ENCODE results near the gene NNT.
"Not testable (repeated sequence)": the region's sequence is repeated elsewhere in the genome, so short reads cannot be mapped to it uniquely, and the experiment has no call there.

The NNT gene

GRCh38 chr5:43583724-43584123, 19.3 kb upstream of the NNT start:
- no peak for DNase-seq (ENCODE audit: low spot score)

- no peak for DNase-seq (ENCODE audit: low spot score)
Measured at GRCh38 chr5:43584166-43584699, 18.7 kb upstream of the NNT start.

GRCh38 chr5:43588842-43589241, 14.1 kb upstream of the NNT start:
- DNase-seq (ENCODE audit: low spot score), result no peak

GRCh38 chr5:43589310-43589709, 13.7 kb upstream of the NNT start:
- no peak for DNase-seq (ENCODE audit: low spot score)

GRCh38 chr5:43590700-43591099, 12.3 kb upstream of the NNT start:
- no peak for DNase-seq (ENCODE audit: low spot score)

GRCh38 chr5:43592363-43592762, 10.6 kb upstream of the NNT start:
- no peak for DNase-seq (ENCODE audit: low spot score)

GRCh38 chr5:43598927-43599326, 4.1 kb upstream of the NNT start:
- DNase-seq (ENCODE audit: low spot score), result not testable (repeated sequence)

GRCh38 chr5:43601454-43602260, 1.3 kb upstream of the NNT start:
- DNase-seq (ENCODE audit: low spot score), result peak; percentile 28

- peak; percentile 31 for DNase-seq (ENCODE audit: low spot score)
Measured at GRCh38 chr5:43603344-43604217, 601 bp downstream of the NNT start.

GRCh38 chr5:43604699-43605098, 1.7 kb downstream of the NNT start:
- no peak for DNase-seq (ENCODE audit: low spot score)

- DNase-seq (ENCODE audit: low spot score), result no peak
Measured at GRCh38 chr5:43606351-43606750, 3.4 kb downstream of the NNT start.

- no peak for DNase-seq (ENCODE audit: low spot score)
Measured at GRCh38 chr5:43608406-43608805, 5.4 kb downstream of the NNT start.

GRCh38 chr5:43609752-43610151, 6.8 kb downstream of the NNT start:
- DNase-seq (ENCODE audit: low spot score), result no peak

- no peak for DNase-seq (ENCODE audit: low spot score)
Measured at GRCh38 chr5:43613370-43613769, 10.4 kb downstream of the NNT start.

GRCh38 chr5:43615445-43616184, 12.6 kb downstream of the NNT start:
- DNase-seq (ENCODE audit: low spot score), result no peak

- peak; percentile 62 for DNase-seq (ENCODE audit: low spot score)
Measured at GRCh38 chr5:43616535-43616934, 13.6 kb downstream of the NNT start.

GRCh38 chr5:43619380-43619779, 16.4 kb downstream of the NNT start:
- DNase-seq (ENCODE audit: low spot score), result no peak

GRCh38 chr5:43619911-43620310, 16.9 kb downstream of the NNT start:
- no peak for DNase-seq (ENCODE audit: low spot score)

GRCh38 chr5:43620944-43621505, 18.0 kb downstream of the NNT start:
- DNase-seq (ENCODE audit: low spot score), result no peak

- no peak for DNase-seq (ENCODE audit: low spot score)
Measured at GRCh38 chr5:43622074-43622473, 19.1 kb downstream of the NNT start.

- DNase-seq (ENCODE audit: low spot score), result no peak
Measured at GRCh38 chr5:43623048-43623680, 20.2 kb downstream of the NNT start.
